Right lobe of liver (tissue), 4 donors: ENCODE data around the gene GRIK2.

Experiments used
- POLR2A ChIP-seq: fragments of 450-650 bp; IDR thresholded peaks from one replicate; pipeline ENCODE4 v1.6.1; 2017; ENCODE audit warnings: antibody characterized with exemption, mild to moderate bottlenecking
- TF ChIP-seq, protein P1 (sequence below), 4 donors: fragments of 200-600 bp in 3 of 4; fragments of 450-650 bp in 1 of 4; IDR thresholded peaks; one replicate each; pipeline versions ENCODE4 v1.5.1 to v1.8.0; 2016 to 2022; ENCODE audit warnings: antibody characterized with exemption in 4 of 4, mild to moderate bottlenecking in 2 of 4
- donor health status: DM: no; HTN: no; CAD: no.
- donor health status: DM: no; HTN: no; CAD: no.
- donor health status: DM: no; HTN: yes; CAD: no.

- TF ChIP-seq, protein P1, sequence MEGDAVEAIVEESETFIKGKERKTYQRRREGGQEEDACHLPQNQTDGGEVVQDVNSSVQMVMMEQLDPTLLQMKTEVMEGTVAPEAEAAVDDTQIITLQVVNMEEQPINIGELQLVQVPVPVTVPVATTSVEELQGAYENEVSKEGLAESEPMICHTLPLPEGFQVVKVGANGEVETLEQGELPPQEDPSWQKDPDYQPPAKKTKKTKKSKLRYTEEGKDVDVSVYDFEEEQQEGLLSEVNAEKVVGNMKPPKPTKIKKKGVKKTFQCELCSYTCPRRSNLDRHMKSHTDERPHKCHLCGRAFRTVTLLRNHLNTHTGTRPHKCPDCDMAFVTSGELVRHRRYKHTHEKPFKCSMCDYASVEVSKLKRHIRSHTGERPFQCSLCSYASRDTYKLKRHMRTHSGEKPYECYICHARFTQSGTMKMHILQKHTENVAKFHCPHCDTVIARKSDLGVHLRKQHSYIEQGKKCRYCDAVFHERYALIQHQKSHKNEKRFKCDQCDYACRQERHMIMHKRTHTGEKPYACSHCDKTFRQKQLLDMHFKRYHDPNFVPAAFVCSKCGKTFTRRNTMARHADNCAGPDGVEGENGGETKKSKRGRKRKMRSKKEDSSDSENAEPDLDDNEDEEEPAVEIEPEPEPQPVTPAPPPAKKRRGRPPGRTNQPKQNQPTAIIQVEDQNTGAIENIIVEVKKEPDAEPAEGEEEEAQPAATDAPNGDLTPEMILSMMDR (IDR thresholded peaks at IDR 0.05) = no peak
- no peak for TF ChIP-seq POLR2A
These were observed 11.3 kb downstream of the GRIK2 start for GRCh38 chr6:101404775-101405174.
